A673 (cell line): Measurements from ENCODE around the gene SEC61B.

Experiments
- CTCF ChIP-seq: fragments of 300-800, 200-600 bp; sonication (generic); conservative IDR thresholded peaks from 2 replicates; pipeline ENCODE4 v1.5.1; 2017; ENCODE audit warnings: low read depth, mild to moderate bottlenecking, antibody characterized with exemption, low read length, moderate library complexity, mixed read lengths
- EZH2 ChIP-seq: fragments of 200-600 bp; sonication (generic); IDR thresholded peaks from 2 replicates; pipeline ENCODE4 v1.6.1; 2017; ENCODE audit warnings: borderline replicate concordance, low read depth, mild to moderate bottlenecking, mixed read lengths, antibody characterized with exemption, low read length; ENCODE audit not compliant: poor library complexity, severe bottlenecking

GRCh38 chr9:99253134-99253533 is 31.1 kb downstream of the SEC61B start:
- TF ChIP-seq EZH2 (no peak), CTCF (no peak)
